GM12878 (cell line): ENCODE results near the gene KDM4C. TPM values are rescaled to one million over a fixed set of nuclear protein-coding genes. Genes with fewer than 3 reads are reported as not detected.

ENCODE experiments used
- ATAC-seq: fragments of 200-7000 bp; cut with Tn5 transposase; 3 replicates; pipeline ENCODE4 v1.9.1; 2020; ENCODE audit warnings: mild to moderate bottlenecking, moderate library complexity
- BruUV-seq: library from RNA; stranded (reverse); fragments of 400-500 nt; replicated peaks from 2 replicates; lab custom pipeline; 2021; lab: Mats Ljungman, UMichigan
- CTCF ChIA-PET: fragments of 300-600 bp; sonication (Branson Sonifier 250); formaldehyde crosslinking; extraction: SDS; loops from one replicate; lab custom pipeline; 2021; ENCODE audit warnings: inconsistent platforms; lab: Yijun Ruan, JAX
- POLR2A ChIA-PET: fragments of 350-600 bp; formaldehyde crosslinking; extraction: SDS; loops from one replicate; lab custom pipeline; 2021; ENCODE audit warnings: inconsistent platforms; lab: Charles Lee
- RAD21 ChIA-PET: fragments of 300-600 bp; sonication (Branson Sonifier 250); formaldehyde crosslinking; loops from one replicate; lab custom pipeline; 2023; ENCODE audit warnings: antibody characterized with exemption; ENCODE audit not compliant: unreplicated experiment; lab: Charles Lee
- SMC1A ChIA-PET: fragments of 300-600 bp; sonication (Branson Sonifier 250); formaldehyde crosslinking; loops from one replicate; lab custom pipeline; 2023; ENCODE audit not compliant: unreplicated experiment, uncharacterized antibody; lab: Charles Lee
- DNase-seq: peaks from one replicate; pipeline ENCODE4 v3.0.0-alpha.2; 2011; ENCODE audit warnings: low read depth, low spot score
- FAIRE-seq: peaks from 3 replicates; lab custom pipeline; 2011; peaks lifted over from hg19 to GRCh38; lab: Jason Lieb, UNC
- H2AFZ ChIP-seq: 2 replicates; pipeline ENCODE4 v1.6.0; 2011; ENCODE audit warnings: low read depth, low read length, control low read depth; ENCODE audit not compliant: control insufficient read depth
- H3K27ac ChIP-seq: 2 replicates; pipeline ENCODE4 v1.5.1; 2011; ENCODE audit warnings: control low read depth; ENCODE audit not compliant: control insufficient read depth, insufficient read depth
- H3K27me3 ChIP-seq, 2 experiments: replicated peaks in 1 of 2; 2 replicates each; pipeline versions ENCODE4 v1.6.0 to v1.6.1; 2011; ENCODE audit warnings: low read length in 1 of 2; ENCODE audit not compliant: control insufficient read depth in 2 of 2, insufficient read depth in 2 of 2
- H3K36me3 ChIP-seq, 2 experiments: 2 replicates each; pipeline ENCODE4 v1.5.1; 2011; ENCODE audit warnings: low read length in 1 of 2; ENCODE audit not compliant: control insufficient read depth in 2 of 2, insufficient read depth in 2 of 2
- H3K4me1 ChIP-seq: 2 replicates; pipeline ENCODE4 v1.6.1; 2011; ENCODE audit warnings: mild to moderate bottlenecking, low read length, moderate library complexity, mixed read lengths; ENCODE audit not compliant: control insufficient read depth, insufficient read depth
- H3K4me2 ChIP-seq: 2 replicates; pipeline ENCODE4 v1.6.0; 2011; ENCODE audit warnings: control low read depth; ENCODE audit not compliant: control insufficient read depth, insufficient read depth
- H3K4me3 ChIP-seq: fragments of 200-600 bp; sonication (generic); 2 replicates; pipeline ENCODE4 v1.5.1; 2016
- H3K79me2 ChIP-seq: 2 replicates; pipeline ENCODE4 v1.6.0; 2011; ENCODE audit warnings: low read length; ENCODE audit not compliant: control insufficient read depth, insufficient read depth
- H3K9ac ChIP-seq: 2 replicates; pipeline ENCODE4 v1.8.0; 2011; ENCODE audit warnings: low read length, control low read depth, mixed read lengths; ENCODE audit not compliant: control insufficient read depth, insufficient read depth
- H3K9me3 ChIP-seq: replicated peaks from 3 replicates; pipeline ENCODE4 v1.5.1; 2011; ENCODE audit warnings: mild to moderate bottlenecking, low read length; ENCODE audit not compliant: control insufficient read depth, insufficient read depth
- H4K20me1 ChIP-seq: 2 replicates; pipeline ENCODE4 v1.6.0; 2011; ENCODE audit not compliant: control insufficient read depth, insufficient read depth
- HDGF ChIP-seq: fragments of 450-650 bp; IDR thresholded peaks from 2 replicates; pipeline ENCODE4 v1.6.1; 2016; ENCODE audit warnings: antibody characterized with exemption
- JUND ChIP-seq: IDR thresholded peaks from 2 replicates; pipeline ENCODE4 v1.6.1; 2012; ENCODE audit warnings: low read depth, mild to moderate bottlenecking, low read length, improper control_type of control experiment, moderate library complexity
- RAD21 ChIP-seq: IDR thresholded peaks from 2 replicates; pipeline ENCODE4 v1.6.1; 2011; ENCODE audit warnings: mild to moderate bottlenecking, low read depth, low read length, moderate library complexity; ENCODE audit not compliant: insufficient read depth
- SMAD5 ChIP-seq: IDR thresholded peaks from 2 replicates; pipeline ENCODE4 v1.6.1; 2016; ENCODE audit warnings: antibody characterized with exemption, low read depth
- ZBED1 ChIP-seq: IDR thresholded peaks from 2 replicates; pipeline ENCODE4 v1.6.1; 2016; ENCODE audit warnings: borderline replicate concordance
- WGBS: methylation state at CpG from one replicate; pipeline ENCODE4 v1.1.6; 2016; ENCODE audit warnings: low lambda C conversion rate; ENCODE audit not compliant: insufficient replicate concordance, insufficient coverage; ENCODE audit errors: missing lambda C conversion rate; 5-methylcytosine and 5-hydroxymethylcytosine counted together
- in situ Hi-C: fragments of 300-500 bp; cut with MboI; formaldehyde crosslinking; loops from 9 replicates; pipeline ENCODE4 v1.14.3; 2018; ENCODE audit warnings: mixed read lengths
- intact Hi-C: fragments of 100-400 bp; cut with micrococcal nuclease; formaldehyde crosslinking; loops from one replicate; pipeline ENCODE4 v1.14.2; 2022; ENCODE audit not compliant: unreplicated experiment
- polyA plus RNA-seq, 11 experiments: library from polyadenylated mRNA; depleted of rRNA in 4 of 11; unstranded in 6 of 11; stranded (reverse) in 5 of 11; fragments of >200 nt; fragmentation: Nextera tagmentation in 4 of 11; fragmentation: Illumina TruSeq in 1 of 11; extraction: Ambion mirVana in 4 of 11; extraction: Trizol in 1 of 11; gene quantifications; 1 replicate in 1 of 11; 2 replicates in 10 of 11; pipeline versions ENCODE4 v1.2.1 to v1.2.3, GENCODE V29; 2011 to 2016; ENCODE audit warnings: inconsistent platforms in 2 of 11, missing spikeins in 2 of 11, low read depth in 1 of 11
- total RNA-seq, 4 experiments: library from RNA; depleted of rRNA in 3 of 4; stranded (reverse); fragments of >200 nt in 3 of 4; fragmentation: Illumina TruSeq in 1 of 4; extraction: Trizol in 1 of 4; gene quantifications; 2 replicates each; pipeline versions ENCODE4 v1.2.1 to v1.2.3, GENCODE V29; 2013 to 2021
- TF ChIP-seq, protein P1 (sequence below): fragments of 450-650 bp; IDR thresholded peaks from 2 replicates; pipeline ENCODE4 v1.6.1; 2014; ENCODE audit warnings: mild to moderate bottlenecking
- TF ChIP-seq, protein P2 (sequence below): fragments of 450-650 bp; formaldehyde crosslinking; IDR thresholded peaks from 2 replicates; pipeline ENCODE4 v1.4.0; 2022; ENCODE audit warnings: mild to moderate bottlenecking, moderate library complexity
- TF ChIP-seq, protein P3 (sequence below): fragments of 450-650 bp; conservative IDR thresholded peaks from 2 replicates; pipeline ENCODE4 v1.6.1; 2017; ENCODE audit warnings: mild to moderate bottlenecking, moderate library complexity
- TF ChIP-seq, protein P4 (sequence below), 3 experiments: IDR thresholded peaks in 2 of 3; conservative IDR thresholded peaks in 1 of 3; 2 replicates each; pipeline ENCODE4 v1.5.1; 2011; ENCODE audit warnings: low read depth in 3 of 3, low read length in 3 of 3, mild to moderate bottlenecking in 3 of 3, control low read depth in 2 of 3, moderate library complexity in 2 of 3, inconsistent platforms in 1 of 3, mixed read lengths in 1 of 3; ENCODE audit not compliant: control insufficient read depth in 2 of 3, insufficient read depth in 1 of 3; ENCODE audit errors: extremely low read depth in 1 of 3

The KDM4C gene
- total and polyA plus RNA-seq, 10 of the 15 experiments (the other 5 are each of a cell fraction or from before 2014, with no cell fraction given): 6.8 to 41.2 (median 20.1) TPM

DNA sequence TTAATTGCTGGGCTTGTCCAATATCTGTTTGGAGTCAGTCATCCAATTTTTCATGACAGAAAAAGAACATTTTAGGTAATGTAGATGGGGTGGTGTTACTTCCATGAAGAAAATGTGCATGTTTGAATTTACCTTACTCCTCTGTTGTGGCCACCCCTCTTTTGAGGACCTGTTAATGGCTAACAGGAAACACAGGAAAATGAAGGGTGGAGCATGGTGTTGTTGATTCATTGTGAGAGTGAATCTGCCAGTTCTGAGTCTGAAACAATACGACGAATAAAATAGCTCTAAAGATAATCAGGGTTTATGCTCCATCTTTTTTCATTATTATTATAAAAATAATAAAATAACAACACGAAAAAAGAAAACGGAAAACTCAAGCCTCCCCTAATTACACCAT is 335.3 kb downstream of the KDM4C start (continued):
- TF ChIP-seq, protein P1, sequence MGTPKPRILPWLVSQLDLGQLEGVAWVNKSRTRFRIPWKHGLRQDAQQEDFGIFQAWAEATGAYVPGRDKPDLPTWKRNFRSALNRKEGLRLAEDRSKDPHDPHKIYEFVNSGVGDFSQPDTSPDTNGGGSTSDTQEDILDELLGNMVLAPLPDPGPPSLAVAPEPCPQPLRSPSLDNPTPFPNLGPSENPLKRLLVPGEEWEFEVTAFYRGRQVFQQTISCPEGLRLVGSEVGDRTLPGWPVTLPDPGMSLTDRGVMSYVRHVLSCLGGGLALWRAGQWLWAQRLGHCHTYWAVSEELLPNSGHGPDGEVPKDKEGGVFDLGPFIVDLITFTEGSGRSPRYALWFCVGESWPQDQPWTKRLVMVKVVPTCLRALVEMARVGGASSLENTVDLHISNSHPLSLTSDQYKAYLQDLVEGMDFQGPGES: no peak
- no peak for TF ChIP-seq SMAD5
- TF ChIP-seq HDGF: no peak
- no peak for TF ChIP-seq RAD21
- TF ChIP-seq, protein P2, sequence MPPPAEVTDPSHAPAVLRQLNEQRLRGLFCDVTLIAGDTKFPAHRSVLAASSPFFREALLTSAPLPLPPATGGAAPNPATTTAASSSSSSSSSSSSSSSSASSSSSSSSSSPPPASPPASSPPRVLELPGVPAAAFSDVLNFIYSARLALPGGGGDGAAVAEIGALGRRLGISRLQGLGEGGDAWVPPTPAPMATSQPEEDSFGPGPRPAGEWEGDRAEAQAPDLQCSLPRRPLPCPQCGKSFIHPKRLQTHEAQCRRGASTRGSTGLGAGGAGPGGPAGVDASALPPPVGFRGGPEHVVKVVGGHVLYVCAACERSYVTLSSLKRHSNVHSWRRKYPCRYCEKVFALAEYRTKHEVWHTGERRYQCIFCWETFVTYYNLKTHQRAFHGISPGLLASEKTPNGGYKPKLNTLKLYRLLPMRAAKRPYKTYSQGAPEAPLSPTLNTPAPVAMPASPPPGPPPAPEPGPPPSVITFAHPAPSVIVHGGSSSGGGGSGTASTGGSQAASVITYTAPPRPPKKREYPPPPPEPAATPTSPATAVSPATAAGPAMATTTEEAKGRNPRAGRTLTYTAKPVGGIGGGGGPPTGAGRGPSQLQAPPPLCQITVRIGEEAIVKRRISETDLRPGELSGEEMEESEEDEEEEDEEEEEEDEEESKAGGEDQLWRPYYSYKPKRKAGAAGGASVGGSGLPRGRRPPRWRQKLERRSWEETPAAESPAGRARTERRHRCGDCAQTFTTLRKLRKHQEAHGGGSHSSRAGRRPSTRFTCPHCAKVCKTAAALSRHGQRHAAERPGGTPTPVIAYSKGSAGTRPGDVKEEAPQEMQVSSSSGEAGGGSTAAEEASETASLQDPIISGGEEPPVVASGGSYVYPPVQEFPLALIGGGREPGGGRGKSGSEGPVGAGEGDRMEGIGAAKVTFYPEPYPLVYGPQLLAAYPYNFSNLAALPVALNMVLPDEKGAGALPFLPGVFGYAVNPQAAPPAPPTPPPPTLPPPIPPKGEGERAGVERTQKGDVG (CRISPR knock-in tag): no peak
- no peak for TF ChIP-seq JUND
- no peak for TF ChIP-seq ZBED1

DNA sequence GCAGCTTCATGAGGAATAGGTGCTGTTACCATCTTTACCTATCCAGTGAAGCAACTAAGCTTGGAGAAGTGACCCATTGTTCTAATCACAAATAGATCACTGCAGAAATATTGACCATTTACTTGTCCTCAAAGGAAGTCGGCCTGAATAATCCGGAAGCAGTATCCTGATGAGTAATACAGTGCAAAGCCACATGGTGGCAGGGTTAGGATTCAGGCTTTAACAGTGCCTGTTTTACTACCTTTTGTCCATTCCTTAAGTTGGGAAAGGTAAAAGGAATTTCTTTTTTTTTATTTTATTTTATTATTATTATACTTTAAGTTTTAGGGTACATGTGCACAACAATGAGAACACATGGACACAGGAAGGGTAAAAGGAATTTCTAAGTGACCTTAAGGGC is 336.3 kb downstream of the KDM4C start:
- 100% methylated on average over 2 of the region's 2 CpGs for WGBS
- Histone ChIP-seq H3K9me3 (no peaks in the 10 kb centered on the region; the same call in 2 of the 3 replicates), H3K4me2 (no peak overlapping the region), H2AFZ (no peak overlapping the region), H3K9ac (no peak overlapping the region), H3K79me2 (no peaks in the 10 kb centered on the region), H3K4me1 (no peaks in the 10 kb centered on the region; the same call in 1 of the 2 replicates), H4K20me1 (no peaks in the 10 kb centered on the region), H3K27ac (no peak overlapping the region), H3K36me3 (peaks cover 0 to 3% of the 10 kb centered on the region in 2 experiments; a peak in 2 of 4 replicates), H3K4me3 (no peak overlapping the region), H3K27me3 (no peaks in the 10 kb centered on the region)
- ChIA-PET POLR2A (no interaction called here), RAD21 (no interaction called here), SMC1A (interaction anchor here (1.0 kb wide), 1 partner anchor 41 kb away, joined by 3 read pairs; no protein-coding TSS in a partner anchor), CTCF (no interaction called here)
- FAIRE-seq: no peak
- intact Hi-C loops: loop anchor here (5.0 kb wide), 1 partner anchor 78 kb away; no protein-coding TSS in a partner anchor
- no peak for DNase-seq
- ATAC-seq: no peak
- no TSS peak for BruUV-seq
- TF ChIP-seq, protein P3, sequence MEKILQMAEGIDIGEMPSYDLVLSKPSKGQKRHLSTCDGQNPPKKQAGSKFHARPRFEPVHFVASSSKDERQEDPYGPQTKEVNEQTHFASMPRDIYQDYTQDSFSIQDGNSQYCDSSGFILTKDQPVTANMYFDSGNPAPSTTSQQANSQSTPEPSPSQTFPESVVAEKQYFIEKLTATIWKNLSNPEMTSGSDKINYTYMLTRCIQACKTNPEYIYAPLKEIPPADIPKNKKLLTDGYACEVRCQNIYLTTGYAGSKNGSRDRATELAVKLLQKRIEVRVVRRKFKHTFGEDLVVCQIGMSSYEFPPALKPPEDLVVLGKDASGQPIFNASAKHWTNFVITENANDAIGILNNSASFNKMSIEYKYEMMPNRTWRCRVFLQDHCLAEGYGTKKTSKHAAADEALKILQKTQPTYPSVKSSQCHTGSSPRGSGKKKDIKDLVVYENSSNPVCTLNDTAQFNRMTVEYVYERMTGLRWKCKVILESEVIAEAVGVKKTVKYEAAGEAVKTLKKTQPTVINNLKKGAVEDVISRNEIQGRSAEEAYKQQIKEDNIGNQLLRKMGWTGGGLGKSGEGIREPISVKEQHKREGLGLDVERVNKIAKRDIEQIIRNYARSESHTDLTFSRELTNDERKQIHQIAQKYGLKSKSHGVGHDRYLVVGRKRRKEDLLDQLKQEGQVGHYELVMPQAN: no peak
- TF ChIP-seq, protein P4, sequence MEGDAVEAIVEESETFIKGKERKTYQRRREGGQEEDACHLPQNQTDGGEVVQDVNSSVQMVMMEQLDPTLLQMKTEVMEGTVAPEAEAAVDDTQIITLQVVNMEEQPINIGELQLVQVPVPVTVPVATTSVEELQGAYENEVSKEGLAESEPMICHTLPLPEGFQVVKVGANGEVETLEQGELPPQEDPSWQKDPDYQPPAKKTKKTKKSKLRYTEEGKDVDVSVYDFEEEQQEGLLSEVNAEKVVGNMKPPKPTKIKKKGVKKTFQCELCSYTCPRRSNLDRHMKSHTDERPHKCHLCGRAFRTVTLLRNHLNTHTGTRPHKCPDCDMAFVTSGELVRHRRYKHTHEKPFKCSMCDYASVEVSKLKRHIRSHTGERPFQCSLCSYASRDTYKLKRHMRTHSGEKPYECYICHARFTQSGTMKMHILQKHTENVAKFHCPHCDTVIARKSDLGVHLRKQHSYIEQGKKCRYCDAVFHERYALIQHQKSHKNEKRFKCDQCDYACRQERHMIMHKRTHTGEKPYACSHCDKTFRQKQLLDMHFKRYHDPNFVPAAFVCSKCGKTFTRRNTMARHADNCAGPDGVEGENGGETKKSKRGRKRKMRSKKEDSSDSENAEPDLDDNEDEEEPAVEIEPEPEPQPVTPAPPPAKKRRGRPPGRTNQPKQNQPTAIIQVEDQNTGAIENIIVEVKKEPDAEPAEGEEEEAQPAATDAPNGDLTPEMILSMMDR (IDR thresholded peaks at IDR 0.05 in 2 of 3, conservative IDR thresholded peaks at IDR 0.05 in 1 of 3; ENCODE audit: control insufficient read depth in 2 of 3, extremely low read depth in 1 of 3, insufficient read depth in 1 of 3, low read depth in 3 of 3, low read length in 3 of 3): peak in 2 of 3 experiments; percentile 3 to 5; a peak in 1 of 6 replicates
- in situ Hi-C loops: no loop called here
